ENCODE measurements around the gene MRPL58. TPM values are rescaled to one million over a fixed set of nuclear protein-coding genes. Genes with fewer than 3 reads are reported as not detected.
"Not testable (repeated sequence)": the region's sequence is repeated elsewhere in the genome, so short reads cannot be mapped to it uniquely, and the experiment has no call there.

The MRPL58 gene
- total RNA-seq, 2 experiments from 2014 or later: 41.2 to 46.2 TPM

DNA sequence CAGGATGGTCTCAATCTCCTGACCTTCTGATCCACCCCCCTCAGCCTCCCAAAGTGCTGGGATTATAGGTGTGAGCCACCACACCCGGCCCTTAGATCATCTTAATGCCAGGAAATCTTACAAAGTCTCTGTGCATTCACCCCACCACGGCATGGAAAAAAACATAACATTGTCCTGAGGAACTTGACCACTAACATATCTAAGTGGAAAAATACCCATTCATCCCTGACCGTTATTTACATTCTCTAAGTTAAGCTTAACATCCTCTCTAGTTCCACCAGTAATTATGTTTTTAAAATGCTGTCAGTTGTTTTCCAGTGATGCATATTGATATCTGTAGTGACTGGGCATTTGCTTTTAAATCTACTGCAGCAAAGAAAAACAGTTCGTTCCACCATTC, 36.5 kb upstream of the MRPL58 start:
- POLR2A ChIA-PET: no interaction called here
- no peak overlapping the region for H3K4me3 Mint-ChIP-seq
- peaks cover 12% of the 10 kb centered on the region for H3K4me1 Mint-ChIP-seq
- H3K36me3 Mint-ChIP-seq (ENCODE audit: low read depth): no peaks in the 10 kb centered on the region
- CTCF ChIA-PET: interaction anchor here (0.8 to 1.6 kb wide), 2 partner anchors 14 to 37 kb away, joined by 3 to 5 read pairs; partner anchors contain the start of gene MRPL58
- H3K27me3 Mint-ChIP-seq: peaks cover 35% of the 10 kb centered on the region
- H3K9me3 Mint-ChIP-seq: no peaks in the 10 kb centered on the region
- DNase-seq: no peak
- no peak overlapping the region for H3K27ac Mint-ChIP-seq

DNA sequence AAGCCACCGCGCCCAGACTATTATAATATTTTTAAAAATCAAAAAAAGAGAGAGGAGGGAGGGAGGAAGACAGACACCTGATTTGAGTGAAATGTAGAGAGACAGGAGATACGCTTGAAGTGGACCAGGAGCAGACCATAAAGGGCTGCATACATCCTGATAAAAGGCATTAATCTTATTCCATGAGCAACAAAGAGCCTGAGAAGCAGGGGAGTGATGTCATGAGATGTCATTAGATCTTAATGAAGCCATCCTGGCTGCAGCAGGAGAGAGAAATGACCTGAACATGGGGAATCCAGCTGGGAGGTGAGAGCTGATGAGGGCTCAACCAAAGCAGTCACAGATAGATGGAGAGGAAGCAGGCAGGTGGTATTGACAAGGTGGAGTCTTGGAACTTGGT, 34.7 kb upstream of the MRPL58 start:
- Mint-ChIP-seq H3K36me3 (ENCODE audit: low read depth) (no peaks in the 10 kb centered on the region), H3K4me1 (peaks cover 25% of the 10 kb centered on the region), H3K9me3 (no peaks in the 10 kb centered on the region), H3K27ac (no peak overlapping the region), H3K27me3 (peaks cover 34% of the 10 kb centered on the region), H3K4me3 (no peak overlapping the region)
- ChIA-PET CTCF (interaction anchor here (1.5 to 1.6 kb wide), 2 partner anchors 16 to 35 kb away, joined by 4 read pairs; partner anchors contain the start of gene MRPL58), POLR2A (no interaction called here)
- no peak for DNase-seq

- Mint-ChIP-seq H3K4me3 (no peak overlapping the region), H3K27ac (no peak overlapping the region), H3K4me1 (peaks cover 21% of the 10 kb centered on the region), H3K27me3 (peaks cover 30% of the 10 kb centered on the region), H3K36me3 (ENCODE audit: low read depth) (no peaks in the 10 kb centered on the region), H3K9me3 (no peaks in the 10 kb centered on the region)
- CTCF ChIA-PET: interaction anchor here (1.5 to 2.2 kb wide), 3 partner anchors 9 to 34 kb away, joined by 4 to 8 read pairs (median 4); partner anchors contain the start of genes CDR2L and MRPL58
- DNase-seq: no peak
- POLR2A ChIA-PET: no interaction called here
Observed at GRCh38 chr17:74978240-74978639, 34.2 kb upstream of the MRPL58 start.

DNA sequence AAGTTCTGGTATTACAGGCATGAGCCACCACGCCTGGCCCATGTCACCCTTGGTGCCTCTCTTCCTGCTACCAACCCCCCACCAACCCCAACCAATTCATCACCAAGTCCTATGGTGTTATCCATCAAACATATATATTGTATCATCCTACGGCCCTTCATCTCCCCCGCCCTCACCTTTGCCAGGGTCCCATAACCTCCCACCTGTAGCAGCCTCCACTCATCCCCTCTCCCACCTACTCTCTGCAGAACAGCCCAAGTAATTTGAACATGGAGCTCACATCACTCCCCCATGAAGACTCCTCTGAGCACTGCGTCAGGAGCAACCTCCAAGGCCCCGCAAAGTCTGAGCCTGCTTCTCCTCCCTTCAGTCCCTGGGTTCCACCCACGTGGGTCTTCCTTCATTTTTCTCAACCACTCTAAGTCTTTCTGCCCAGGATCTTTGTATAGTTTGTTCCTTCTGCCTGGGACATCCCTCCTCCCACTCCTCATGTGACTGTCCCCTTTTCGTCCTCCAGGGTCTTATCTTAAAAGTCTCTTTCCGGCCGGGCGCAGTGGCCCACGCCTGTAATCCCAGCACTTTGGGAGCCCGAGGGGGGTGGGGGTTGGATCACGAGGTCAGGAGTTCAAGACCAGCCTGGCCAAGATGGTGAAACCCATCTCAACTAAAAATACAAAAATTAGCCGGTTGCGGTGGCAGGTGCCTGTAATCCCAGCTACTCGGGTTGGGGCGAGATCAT, 32.9 kb upstream of the MRPL58 start:
- ChIA-PET POLR2A (no interaction called here), CTCF (interaction anchor here (0.7 to 2.2 kb wide), 2 partner anchors 8 to 823 kb away, joined by 3 to 8 read pairs; partner anchors contain the start of gene CDR2L)
- no peak overlapping the region for H3K4me3 Mint-ChIP-seq

DNA sequence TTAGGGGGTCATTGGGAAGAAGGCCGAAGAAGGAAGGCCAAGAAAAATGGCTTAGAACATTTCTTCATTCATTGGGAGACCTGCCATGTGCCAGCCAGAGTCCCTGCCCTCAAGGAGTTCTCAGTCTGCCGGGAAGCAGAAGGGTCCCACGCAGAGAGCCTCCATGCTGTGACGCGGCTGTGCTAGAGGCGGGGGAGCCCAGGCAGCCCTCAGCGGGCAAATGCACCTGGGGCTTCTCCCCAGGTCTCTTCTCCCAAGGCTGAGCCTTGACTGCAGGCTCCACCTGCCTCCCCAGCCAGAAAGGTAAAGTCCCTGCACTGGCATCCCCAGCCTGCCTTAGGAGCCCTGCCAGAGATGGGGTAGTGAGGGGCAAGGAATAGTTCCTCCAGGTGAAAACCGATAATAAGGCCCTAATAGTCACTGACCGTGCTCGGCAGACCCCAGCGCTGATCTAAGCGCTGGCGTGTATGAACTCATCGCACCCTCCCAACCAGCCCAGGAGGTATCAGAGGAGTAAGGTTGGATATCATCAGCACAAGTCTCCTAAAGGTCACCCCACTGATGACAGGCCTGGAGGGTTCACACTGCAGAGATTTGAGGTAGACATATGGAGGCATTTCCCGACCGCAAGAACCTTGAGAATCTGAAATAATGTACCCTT, 31.0 kb upstream of the MRPL58 start:
- Mint-ChIP-seq H3K27ac (peak overlapping the region; percentile 85), H3K4me1 (peaks cover 24% of the 10 kb centered on the region), H3K4me3 (peak overlapping the region; percentile 77), H3K9me3 (no peaks in the 10 kb centered on the region), H3K36me3 (ENCODE audit: low read depth) (no peaks in the 10 kb centered on the region), H3K27me3 (peaks cover 27% of the 10 kb centered on the region)
- no peak for DNase-seq
- ChIA-PET POLR2A (no interaction called here), CTCF (no interaction called here)

More for the DNA sequence above, 32.9 kb upstream of the MRPL58 start:
- H3K4me1 Mint-ChIP-seq: peaks cover 21% of the 10 kb centered on the region
- H3K27ac Mint-ChIP-seq: no peak overlapping the region
- DNase-seq: no peak
- H3K36me3 Mint-ChIP-seq (ENCODE audit: low read depth): no peaks in the 10 kb centered on the region
- H3K27me3 Mint-ChIP-seq: peaks cover 24% of the 10 kb centered on the region
- no peaks in the 10 kb centered on the region for H3K9me3 Mint-ChIP-seq

DNA sequence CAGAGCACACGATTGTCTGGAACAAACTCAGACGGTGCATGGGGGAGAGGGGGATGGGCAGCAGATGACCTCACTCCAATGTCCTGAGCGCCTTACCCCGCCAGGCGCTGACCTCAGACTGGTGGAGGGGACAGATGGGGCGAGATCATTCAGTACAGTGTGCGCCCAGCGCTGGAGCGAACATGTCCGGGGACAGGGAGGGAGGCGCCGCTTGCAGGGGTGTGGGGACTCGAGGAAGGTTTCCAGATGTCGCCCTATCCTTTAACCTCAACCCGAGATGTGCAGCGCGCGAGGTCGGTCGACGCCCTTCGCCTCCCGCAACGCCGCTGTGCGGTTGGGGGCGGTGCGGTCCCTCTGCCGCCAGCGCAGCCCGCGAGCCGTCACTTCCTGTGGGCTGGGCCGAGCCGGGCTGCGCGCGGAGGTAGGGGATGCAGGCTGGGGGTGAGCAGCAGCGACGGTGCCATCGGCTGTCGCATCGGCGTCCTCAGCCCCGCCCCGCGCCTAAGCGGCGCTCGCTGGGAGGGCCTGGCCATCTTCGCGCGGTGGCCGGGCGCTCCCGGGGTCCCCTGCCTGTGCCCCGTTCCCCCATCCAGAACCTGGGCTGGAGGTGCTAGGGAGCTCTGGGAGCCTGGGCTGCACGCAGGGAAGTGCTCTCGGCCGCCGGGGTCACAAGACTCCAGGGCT, 30.3 kb upstream of the MRPL58 start:
- Mint-ChIP-seq H3K4me3 (peak overlapping the region; percentile 77), H3K36me3 (ENCODE audit: low read depth) (no peaks in the 10 kb centered on the region), H3K27me3 (peaks cover 34% of the 10 kb centered on the region), H3K9me3 (no peaks in the 10 kb centered on the region), H3K27ac (peak overlapping the region; percentile 85), H3K4me1 (peaks cover 31% of the 10 kb centered on the region)
- POLR2A ChIA-PET: no interaction called here
- DNase-seq: peak; percentile 83
- CTCF ChIA-PET: interaction anchor here (1.3 to 1.5 kb wide), 3 partner anchors 10 to 21 kb away, joined by 3 to 5 read pairs (median 5); partner anchors contain the start of gene HID1

GRCh38 chr17:74982663-74983313, 29.7 kb upstream of the MRPL58 start:
- H3K4me1 Mint-ChIP-seq: peaks cover 33% of the 10 kb centered on the region
- CTCF ChIA-PET: interaction anchor here (0.7 to 1.5 kb wide), 5 partner anchors 9 to 30 kb away, joined by 3 to 5 read pairs (median 5); partner anchors contain the start of genes HID1 and MRPL58
- H3K36me3 Mint-ChIP-seq (ENCODE audit: low read depth); DNase-seq; POLR2A ChIA-PET; H3K9me3 Mint-ChIP-seq: not testable (repeated sequence)
- peak overlapping the region; percentile 69 for H3K27ac Mint-ChIP-seq
- H3K27me3 Mint-ChIP-seq: peaks cover 36% of the 10 kb centered on the region
- H3K4me3 Mint-ChIP-seq: peak overlapping the region; percentile 77

DNA sequence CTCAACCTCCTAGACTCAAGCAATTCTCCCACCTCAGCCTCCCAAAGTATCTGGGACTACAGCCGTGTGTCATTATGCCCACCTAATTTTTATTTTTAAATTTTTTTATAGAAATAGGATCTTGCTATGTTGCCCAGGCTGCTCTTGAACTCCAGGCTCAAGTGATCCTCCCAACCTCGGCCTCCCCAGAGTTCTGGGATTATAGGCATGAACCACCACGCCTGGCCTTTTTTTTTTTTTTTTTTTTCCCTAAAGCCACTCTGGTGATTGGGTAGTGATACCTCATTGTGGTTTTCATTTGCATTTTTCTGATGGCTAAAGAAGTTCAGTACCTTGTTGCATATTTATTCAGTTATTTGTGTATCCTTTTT, 26.3 kb upstream of the MRPL58 start:
- peaks cover 31% of the 10 kb centered on the region for H3K4me1 Mint-ChIP-seq
- no peak for DNase-seq
- CTCF ChIA-PET: interaction anchor here (0.7 kb wide), 1 partner anchor 26 kb away, joined by 3 read pairs; the partner anchor contains the start of gene MRPL58
- H3K9me3 Mint-ChIP-seq: no peaks in the 10 kb centered on the region
- H3K4me3 Mint-ChIP-seq: no peak overlapping the region
- H3K27me3 Mint-ChIP-seq: peaks cover 48% of the 10 kb centered on the region
- no peak overlapping the region for H3K27ac Mint-ChIP-seq
- H3K36me3 Mint-ChIP-seq (ENCODE audit: low read depth): no peaks in the 10 kb centered on the region
- POLR2A ChIA-PET: no interaction called here

GRCh38 chr17:74987418-74987908, 25.0 kb upstream of the MRPL58 start, which contains the start of gene CDR2L:
Gene CDR2L (plus strand): TSS chr17:74987632. CDS start chr17:74988044, 412 bp downstream.
- peak within 1 kb of the TSS; percentile 54 for H3K27ac Mint-ChIP-seq
- peaks cover 46% of the 10 kb centered on the region for H3K27me3 Mint-ChIP-seq
- H3K36me3 Mint-ChIP-seq (ENCODE audit: low read depth): no peaks in the 10 kb centered on the region
- DNase-seq: peak; percentile 92
- H3K9me3 Mint-ChIP-seq: no peaks in the 10 kb centered on the region
- peaks cover 22% of the 10 kb centered on the region for H3K4me1 Mint-ChIP-seq
- POLR2A ChIA-PET: interaction anchor here (2.0 kb wide), 1 partner anchor 25 kb away, joined by 5 read pairs; the partner anchor contains the start of gene MRPL58
- CTCF ChIA-PET: interaction anchor here (0.6 to 3.5 kb wide), 10 partner anchors 8 to 766 kb away, joined by 3 to 27 read pairs (median 4); partner anchors contain the start of genes MIF4GD and MRPL58
- H3K4me3 Mint-ChIP-seq: peak within 1 kb of the TSS; percentile 83

DNA sequence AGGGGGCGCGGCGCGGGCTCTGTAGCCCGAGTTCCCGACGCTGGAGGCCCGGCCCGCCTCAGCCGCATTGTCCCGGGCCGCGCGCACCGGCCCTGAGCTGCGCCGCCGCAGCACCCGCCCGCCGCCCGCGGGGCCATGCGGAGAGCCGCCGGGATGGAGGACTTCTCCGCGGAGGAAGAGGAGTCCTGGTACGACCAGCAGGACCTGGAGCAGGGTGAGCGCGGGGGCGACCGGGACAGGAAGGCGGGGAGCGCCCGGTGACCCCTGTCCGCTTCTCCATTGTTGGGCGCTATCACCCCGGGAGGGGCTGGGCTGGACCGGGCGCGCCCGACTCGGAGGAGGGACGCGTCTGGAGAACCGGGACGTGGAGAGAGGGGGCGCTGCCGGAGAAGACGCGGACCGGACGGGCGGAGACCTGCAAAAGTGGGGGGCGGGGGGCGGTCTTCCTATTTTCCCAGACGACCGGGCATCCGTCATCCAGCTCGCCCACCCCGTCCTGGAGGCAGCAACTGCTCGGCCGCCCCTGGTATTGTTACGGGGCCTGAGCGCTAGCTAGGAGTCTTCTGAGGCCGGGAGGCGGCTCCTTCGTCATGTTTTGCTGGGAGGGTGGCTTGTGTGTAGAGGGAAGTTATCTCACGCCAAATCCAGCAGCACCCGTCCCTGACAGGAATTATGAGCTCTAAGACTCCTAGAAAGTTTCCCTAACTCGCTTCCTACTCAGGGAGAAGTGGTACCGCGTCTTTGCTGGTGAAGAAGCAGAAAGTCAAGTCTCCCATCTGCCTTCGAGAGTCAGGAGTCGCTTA, 24.4 kb upstream of the MRPL58 start:
- Mint-ChIP-seq H3K4me1 (peaks cover 18% of the 10 kb centered on the region), H3K4me3 (peak overlapping the region; percentile 67), H3K27me3 (peaks cover 47% of the 10 kb centered on the region), H3K9me3 (no peaks in the 10 kb centered on the region), H3K36me3 (ENCODE audit: low read depth) (no peaks in the 10 kb centered on the region), H3K27ac (no peak overlapping the region)
- DNase-seq: no peak
- CTCF ChIA-PET: interaction anchor here (0.9 to 3.5 kb wide), 9 partner anchors 9 to 283 kb away, joined by 3 to 27 read pairs (median 5); partner anchors contain the start of genes MIF4GD and MRPL58
- POLR2A ChIA-PET: interaction anchor here (2.0 kb wide), 1 partner anchor 24 kb away, joined by 5 read pairs; the partner anchor contains the start of gene MRPL58

DNA sequence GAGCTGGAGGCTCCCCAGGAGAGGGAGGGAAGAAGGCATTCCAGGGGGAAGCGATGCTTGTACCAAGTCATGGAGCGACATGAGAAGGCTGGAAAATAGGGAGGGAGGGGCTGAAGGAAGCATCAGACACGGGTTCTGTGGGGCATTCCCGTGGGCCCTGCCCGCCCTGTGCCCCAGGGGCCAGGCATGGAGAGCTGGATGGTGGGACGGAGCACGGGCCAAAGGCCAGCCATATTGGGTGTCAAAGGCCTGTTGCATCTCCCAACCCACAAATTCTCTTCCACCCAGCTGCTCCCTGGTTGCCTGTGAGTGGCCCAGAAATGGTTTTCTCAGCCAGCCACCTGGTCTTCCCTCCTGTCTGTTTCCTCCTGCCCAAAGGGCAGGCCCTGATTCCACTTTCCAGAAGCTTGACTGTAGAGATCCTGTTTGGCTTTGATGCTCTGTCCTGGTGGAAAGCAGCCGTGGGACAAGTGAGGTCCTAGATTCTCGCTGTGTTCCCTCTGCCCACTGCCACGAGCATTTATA, 21.8 kb upstream of the MRPL58 start:
- Mint-ChIP-seq H3K36me3 (ENCODE audit: low read depth) (no peaks in the 10 kb centered on the region), H3K4me3 (no peak overlapping the region), H3K27me3 (peaks cover 35% of the 10 kb centered on the region), H3K4me1 (peaks cover 18% of the 10 kb centered on the region), H3K27ac (no peak overlapping the region), H3K9me3 (no peaks in the 10 kb centered on the region)
- ChIA-PET CTCF (interaction anchor here (1.2 to 2.2 kb wide), 2 partner anchors 9 to 34 kb away, joined by 4 to 5 read pairs; no protein-coding TSS in a partner anchor), POLR2A (no interaction called here)
- DNase-seq: no peak

Measured in activated CD4-positive, alpha-beta T cell treated with anti-CD3 and anti-CD28 coated beads, Interleukin-2, amount 10 ng/mL, durations not matched to agents 7 days and 5 days (primary cell).